HG03354 (cell line): ENCODE results near the gene ARPC5.
"Not testable (repeated sequence)": the region's sequence is repeated elsewhere in the genome, so short reads cannot be mapped to it uniquely, and the experiment has no call there.

ENCODE experiments used
- ATAC-seq: cut with Tn5 transposase; IDR thresholded peaks from one replicate; pipeline ENCODE4 v1.9.1; 2021; ENCODE audit warnings: mild to moderate bottlenecking; ENCODE audit not compliant: unreplicated experiment, poor library complexity, severe bottlenecking

ARPC5 gene

DNA sequence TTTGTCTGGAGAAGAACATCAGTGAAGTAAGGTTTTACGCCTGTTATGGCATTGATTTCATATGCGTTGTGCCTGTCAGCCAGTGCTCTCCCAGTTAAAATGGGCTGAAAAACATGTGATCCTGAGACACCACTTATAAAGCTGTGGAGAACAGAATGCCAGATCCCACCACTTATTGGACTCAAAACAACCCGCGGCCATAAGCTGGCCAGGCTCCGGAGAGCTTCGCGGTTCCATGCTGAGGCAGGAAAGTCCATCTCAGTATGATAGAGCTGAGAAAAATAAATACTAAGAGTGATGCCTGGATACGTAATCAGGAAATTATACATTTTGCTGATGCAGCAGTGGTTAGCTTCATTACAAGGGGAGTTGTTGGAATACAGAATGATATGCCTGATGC, 12.5 kb upstream of the ARPC5 start:
- no peak for ATAC-seq

GRCh38 chr1:183646776-183647175, 11.2 kb upstream of the ARPC5 start:
- no peak for ATAC-seq

- no peak for ATAC-seq
Observed at GRCh38 chr1:183645531-183645930, 9.9 kb upstream of the ARPC5 start.

DNA sequence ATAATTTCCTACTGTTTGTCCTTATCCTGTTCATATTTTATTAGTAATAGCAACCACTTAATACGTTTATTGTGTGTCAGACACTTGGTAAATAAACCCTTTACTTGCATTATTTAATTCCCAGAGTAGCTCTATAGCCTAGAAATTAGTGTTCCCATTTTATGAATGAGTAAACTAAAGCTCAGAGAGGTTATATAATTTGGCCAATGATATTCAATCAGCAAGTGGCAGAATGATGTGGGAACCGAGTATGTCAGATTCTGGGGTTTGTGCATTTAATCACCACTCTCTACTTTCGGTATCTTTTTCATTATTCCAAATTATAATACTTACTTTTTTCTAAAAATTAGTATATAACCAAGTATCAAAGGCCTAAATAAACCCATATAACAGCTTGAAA, 6.6 kb upstream of the ARPC5 start:
- no peak for ATAC-seq

- no peak for ATAC-seq
Observed at GRCh38 chr1:183640193-183640592, 4.6 kb upstream of the ARPC5 start.

DNA sequence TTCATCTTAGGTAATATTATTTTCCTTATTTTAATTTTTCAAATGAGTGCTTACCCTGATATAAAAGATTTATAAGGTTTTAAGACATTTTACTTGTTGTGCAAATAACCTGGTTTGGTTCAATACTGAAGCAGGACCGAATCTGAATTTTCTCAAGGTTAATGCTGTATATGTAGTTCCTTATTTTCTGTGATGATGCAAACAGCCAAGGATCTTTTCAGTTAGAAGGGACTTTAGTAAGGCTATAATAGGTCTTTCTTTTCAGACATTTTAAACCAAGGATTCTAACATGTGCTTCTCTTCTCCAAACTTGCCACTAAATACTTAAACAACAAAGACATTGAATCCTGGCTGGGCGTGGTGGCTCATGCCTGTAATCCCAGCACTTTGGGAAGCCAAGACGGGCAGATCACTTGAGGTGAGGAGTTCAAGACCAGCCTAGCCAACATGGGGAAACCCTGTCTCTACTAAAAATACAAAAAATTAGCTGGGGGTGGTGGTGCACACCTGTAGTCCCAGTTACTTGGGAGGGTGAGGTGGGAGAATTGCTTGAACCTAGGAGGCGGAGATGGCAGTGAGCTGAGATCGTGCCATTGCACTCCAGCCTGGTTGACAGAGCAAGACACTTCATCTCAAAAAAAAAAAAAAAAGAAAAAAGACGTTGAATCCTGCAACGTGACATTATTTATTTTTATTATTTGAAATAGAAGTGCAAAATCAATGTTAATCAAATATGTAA, 3.2 kb upstream of the ARPC5 start:
- no peak for ATAC-seq

DNA sequence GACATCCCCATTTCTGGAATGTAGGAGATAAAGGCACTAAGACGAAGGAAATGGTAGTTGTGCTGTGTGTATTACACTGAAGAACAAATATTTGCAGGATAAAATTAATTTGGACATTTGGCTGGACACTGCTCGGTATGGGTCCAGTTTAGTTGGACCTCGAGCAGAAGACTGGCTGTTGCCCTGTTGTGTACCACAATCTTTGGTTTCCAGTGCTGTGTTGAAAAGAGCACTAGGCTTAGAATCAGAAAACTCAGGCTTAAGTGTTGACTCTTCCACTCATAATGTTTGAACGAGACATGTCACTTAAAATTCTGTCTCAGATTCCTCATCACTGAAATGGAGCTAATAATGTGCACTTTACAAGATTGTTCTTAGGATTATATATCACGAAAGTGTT, 1.2 kb upstream of the ARPC5 start:
- ATAC-seq: no peak

DNA sequence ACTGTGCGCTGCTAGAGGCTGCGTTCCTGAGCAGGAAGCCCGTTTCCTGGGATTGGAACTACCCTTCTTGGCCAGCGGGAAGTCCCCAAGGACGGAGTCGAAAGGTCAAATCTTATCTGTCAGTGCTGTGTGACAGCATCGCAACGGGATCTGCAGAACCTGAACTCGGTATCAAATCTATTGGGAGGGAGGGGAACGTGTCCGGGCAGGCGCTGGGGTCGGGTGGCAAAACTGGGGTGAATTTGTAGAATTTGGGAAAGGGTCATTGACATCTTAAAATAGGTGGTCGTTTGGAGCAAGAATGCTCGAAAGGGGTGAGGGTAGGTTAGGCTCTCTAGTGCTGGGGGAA, 725 bp upstream of the ARPC5 start:
- peak; percentile 0 for ATAC-seq

- peak; percentile 15 for ATAC-seq
Observed at GRCh38 chr1:183635099-183635605, 431 bp downstream of the ARPC5 start.

DNA sequence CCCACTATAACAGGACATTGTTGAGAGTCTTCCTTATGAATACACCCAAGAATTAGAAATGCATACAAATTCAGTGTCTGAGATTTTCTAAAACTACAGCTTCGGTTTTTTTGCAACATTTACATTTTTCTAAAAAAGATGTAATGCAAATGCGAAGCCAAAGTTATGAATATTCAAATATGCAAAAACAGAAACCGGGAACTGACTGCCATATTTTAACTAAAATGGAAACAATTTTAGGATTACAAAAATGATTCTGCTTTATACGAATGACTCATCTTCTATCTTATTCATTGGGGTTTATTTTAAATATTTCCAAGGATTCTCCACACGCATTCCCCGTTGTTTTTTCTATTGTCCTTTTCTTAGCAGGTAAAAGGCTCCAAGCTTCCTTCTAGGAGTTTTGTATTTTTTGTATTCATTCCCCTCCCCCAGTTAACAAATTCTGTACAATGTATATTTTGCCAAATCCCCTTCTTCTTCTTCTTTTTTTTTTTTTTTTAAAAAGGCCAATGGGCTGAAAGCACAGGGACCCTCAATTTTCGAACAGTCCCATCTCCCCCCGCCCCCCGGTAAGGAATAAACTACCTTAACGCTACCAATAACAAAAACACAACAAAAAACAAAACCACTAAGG, 1.0 kb downstream of the ARPC5 start:
- ATAC-seq: no peak

DNA sequence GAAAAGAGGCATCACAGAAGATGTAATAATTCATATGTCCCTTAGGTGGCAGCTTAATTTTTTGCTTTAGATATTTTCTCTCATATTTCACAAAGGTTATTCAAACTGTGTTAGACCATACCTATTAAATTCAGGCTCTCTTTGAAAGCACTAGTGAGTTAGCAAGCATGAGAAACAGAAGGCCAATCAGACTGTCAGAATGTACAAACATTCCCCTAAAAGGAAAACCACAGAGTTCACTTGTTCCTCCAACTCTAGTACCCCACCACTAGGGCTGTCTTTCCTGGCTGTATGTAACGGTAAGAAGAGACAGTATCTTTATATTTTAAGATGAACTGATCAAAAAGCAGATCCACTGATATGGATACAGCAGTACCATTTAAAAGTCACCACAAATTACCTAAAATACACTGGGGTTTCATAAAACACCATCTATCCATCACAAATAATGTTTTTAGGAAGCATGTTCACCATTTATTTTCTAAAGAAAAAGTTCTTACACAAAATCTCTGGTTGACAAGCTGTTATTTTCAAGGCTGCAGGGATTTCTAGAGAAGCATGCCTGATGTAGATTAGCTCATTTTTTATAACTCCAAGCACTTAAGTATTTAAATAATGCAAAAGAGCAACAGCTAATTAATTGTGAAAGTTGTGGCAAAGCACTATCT, 1.8 kb downstream of the ARPC5 start:
- ATAC-seq: peak; percentile 40

DNA sequence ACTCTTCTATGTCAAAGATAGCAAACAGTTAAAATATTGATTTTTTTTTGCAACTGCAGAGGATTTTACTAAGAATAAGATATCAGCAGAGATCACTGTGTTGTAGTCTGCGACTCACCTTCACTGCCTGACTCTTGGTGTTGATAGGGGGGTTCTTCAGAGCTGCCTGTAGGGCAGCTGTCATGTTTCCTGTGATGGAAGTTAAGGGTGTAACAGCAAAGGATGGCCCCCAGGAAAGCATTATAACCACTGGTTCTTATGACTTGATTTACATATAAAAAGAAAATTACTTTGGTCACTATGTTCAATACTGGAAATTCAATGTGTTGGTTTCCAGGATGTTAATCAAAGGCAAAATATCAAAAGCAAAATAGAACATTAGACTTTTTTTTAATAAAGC, 2.6 kb downstream of the ARPC5 start:
- no peak for ATAC-seq

DNA sequence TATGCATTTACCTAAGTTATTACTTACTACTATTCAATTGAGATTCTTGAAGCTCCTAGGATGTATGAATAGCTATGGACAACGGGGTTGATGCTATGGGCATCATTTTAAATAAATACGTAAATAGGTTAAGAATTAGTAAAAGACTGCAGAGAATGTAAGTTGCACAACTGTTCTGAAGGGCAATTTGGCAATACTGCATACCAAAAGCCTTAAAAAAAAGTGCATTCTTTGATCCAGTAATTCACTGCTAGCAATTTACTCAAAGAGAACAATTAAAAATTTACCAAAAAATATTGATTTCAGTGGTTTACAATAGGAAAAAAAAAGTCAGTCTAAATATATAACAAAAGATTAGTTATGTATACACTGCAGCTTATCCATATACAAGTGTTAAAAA, 3.5 kb downstream of the ARPC5 start:
- no peak for ATAC-seq

DNA sequence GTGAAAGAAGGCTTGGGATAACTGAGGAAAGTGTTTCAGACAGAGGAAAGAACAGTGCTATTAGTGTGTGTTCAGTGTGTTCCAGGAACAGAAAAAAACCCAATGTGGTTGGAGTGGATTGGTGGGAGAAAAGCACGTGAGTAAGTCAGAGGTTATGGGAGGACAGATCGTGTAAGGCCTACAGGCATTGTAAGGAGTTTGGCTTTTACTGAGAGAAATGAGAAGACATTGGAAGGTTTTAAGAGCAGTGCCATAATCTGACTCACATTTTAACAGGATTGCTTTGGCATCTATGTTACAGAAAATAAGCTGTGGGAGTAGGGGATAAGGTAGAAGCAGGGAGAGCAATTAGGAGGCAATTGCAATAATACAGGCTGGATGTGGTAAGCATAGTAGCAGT, 4.8 kb downstream of the ARPC5 start:
- ATAC-seq: no peak

GRCh38 chr1:183628537-183628936, 7.0 kb downstream of the ARPC5 start:
- ATAC-seq: no peak

DNA sequence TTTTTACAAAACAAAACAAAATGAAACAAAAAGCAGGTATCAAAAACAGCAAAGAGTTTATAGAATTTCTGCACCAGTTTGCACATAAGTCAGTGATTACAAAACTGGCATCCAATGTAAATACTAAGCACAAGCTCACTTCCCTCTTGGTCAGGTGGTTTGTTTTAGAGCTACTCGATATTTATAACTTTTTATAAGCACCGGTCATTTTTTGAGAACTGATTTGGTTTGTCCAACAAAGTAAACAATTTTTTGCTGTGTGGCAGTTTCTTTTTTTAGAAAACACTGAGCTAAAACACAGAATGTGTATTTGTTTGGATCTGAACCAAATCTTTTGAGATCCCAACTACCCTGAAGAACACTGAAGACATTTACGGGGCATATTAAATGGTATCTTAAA, 9.3 kb downstream of the ARPC5 start:
- ATAC-seq: not testable (repeated sequence)

DNA sequence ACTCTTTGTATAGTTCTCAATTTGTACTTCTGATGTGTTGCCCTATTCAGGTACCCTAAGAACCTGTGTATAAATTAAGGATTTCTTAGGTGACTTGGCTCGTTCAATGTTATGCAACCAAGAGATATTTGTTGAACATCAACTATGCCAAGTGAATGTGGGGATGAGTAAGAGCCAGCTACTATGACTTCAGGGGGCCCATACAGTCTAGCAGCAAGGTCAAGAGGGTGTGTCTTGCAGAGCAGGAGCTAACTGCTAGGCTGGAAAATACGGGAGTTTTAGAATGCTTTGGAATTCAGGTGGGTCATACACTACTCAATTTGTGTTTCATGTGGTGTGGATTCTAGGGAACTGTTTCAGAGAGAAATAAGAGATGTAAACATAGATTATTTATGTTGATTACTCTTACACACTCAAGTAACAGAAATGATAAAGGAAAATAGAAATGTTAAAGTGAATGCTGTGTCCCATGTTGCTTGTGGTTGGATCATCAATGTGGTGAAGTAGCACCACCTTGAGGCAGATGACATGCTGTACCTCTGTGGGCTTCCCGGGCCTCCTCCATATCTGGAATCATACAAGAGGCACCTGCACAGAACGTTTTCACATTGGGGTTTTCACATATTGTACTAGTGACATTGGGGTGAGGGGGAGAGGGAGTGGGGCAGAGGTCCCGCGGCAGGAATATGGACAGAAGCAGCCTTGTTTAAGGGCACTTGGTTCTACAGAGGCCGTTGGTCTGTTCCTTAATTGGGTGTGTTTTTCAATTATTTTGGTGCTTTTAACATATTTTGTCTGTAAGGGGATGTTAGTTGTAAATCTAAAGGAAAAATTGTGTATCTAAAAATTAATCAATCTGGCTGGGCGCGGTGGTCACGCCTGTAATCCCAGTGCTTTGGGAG, 12.4 kb downstream of the ARPC5 start:
- peak; percentile 90 for ATAC-seq

GRCh38 chr1:183622013-183622412, 13.6 kb downstream of the ARPC5 start:
- no peak for ATAC-seq

DNA sequence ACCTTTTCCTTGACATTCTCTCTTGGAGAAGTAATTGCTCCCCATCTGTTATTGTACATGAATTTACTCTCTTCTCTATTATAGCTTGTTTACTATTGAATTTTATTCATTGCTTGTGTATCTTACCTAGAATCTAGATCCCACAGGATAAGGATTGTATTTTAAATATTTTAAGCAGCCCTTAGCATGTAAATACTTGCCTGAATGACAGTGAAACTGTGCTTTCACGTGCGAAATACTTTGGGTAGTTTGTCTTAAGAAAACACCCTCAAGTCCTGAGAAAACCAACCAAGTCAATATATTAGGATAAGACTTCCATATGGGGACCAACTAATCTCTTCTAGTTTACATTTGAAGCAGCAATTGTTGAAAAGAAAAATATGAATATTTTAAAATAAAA, 15.3 kb downstream of the ARPC5 start:
- no peak for ATAC-seq

DNA sequence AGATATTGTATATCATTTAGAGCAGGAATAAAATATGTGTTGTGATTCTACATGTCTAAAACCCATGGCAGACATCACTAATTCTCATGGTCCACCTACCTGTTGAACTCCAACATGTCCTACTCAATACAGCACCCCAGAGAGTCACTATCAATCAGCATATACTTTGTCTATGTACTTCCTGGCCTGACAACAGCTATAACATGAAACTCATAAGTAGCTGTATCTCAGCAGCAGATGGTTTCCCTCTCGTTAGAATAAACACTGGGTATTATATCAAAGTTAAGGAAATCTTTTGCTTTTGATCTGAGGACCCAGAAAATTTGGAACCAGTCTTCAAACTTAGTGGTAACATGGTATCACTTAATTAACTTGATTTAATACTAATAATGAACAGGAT, 15.8 kb downstream of the ARPC5 start:
- ATAC-seq: no peak
